Esophagus muscularis mucosa (tissue), 4 donors: Measurements from ENCODE around the gene LHPP. TPM values are rescaled to one million over a fixed set of nuclear protein-coding genes. Genes with fewer than 3 reads are reported as not detected.

Source experiments
- DNase-seq: peaks from one replicate; pipeline ENCODE4 v3.0.0-alpha.2; 2017; ENCODE audit errors: extremely low spot score
- H3K27ac ChIP-seq, 4 donors: fragments of 200-600 bp; sonication (generic); replicated peaks in 1 of 4; 1 replicate in 3 of 4; 2 replicates in 1 of 4; pipeline ENCODE4 v1.5.1; 2016 to 2019; ENCODE audit warnings: mild to moderate bottlenecking in 1 of 4
- H3K27me3 ChIP-seq, 4 donors: fragments of 200-600 bp; sonication (generic); one replicate each; pipeline versions ENCODE4 v1.5.1 to v1.6.0; 2016 to 2019
- H3K36me3 ChIP-seq, 4 donors: fragments of 200-600 bp; sonication (generic); one replicate each; pipeline ENCODE4 v1.5.1; 2016 to 2019
- H3K4me1 ChIP-seq, 4 donors: fragments of 200-600 bp; sonication (generic); one replicate each; pipeline ENCODE4 v1.5.1; 2016 to 2019
- H3K4me3 ChIP-seq, 4 donors: fragments of 200-600 bp; sonication (generic); 1 replicate in 2 of 4; 2 replicates in 2 of 4; pipeline ENCODE4 v1.5.1; 2016 to 2019; ENCODE audit warnings: mild to moderate bottlenecking in 4 of 4, moderate library complexity in 1 of 4
- H3K9me3 ChIP-seq, 4 donors: fragments of 200-600 bp; sonication (generic); 1 replicate in 3 of 4; 2 replicates in 1 of 4; pipeline ENCODE4 v1.5.1; 2016 to 2019
- EP300 ChIP-seq: sonication (generic); formaldehyde crosslinking; IDR thresholded peaks from one replicate; pipeline ENCODE4 v1.6.1; 2017; ENCODE audit warnings: antibody characterized with exemption
- POLR2A ChIP-seq: fragments of 450-650 bp; IDR thresholded peaks from one replicate; pipeline ENCODE4 v1.6.1; 2017; ENCODE audit warnings: antibody characterized with exemption, moderate library complexity, mild to moderate bottlenecking, low read depth
- POLR2AphosphoS5 ChIP-seq, 2 donors: sonication (generic); formaldehyde crosslinking; IDR thresholded peaks; one replicate each; pipeline ENCODE4 v1.6.1; 2017; ENCODE audit warnings: antibody characterized with exemption in 2 of 2
- WGBS: methylation state at CpG from one replicate; pipeline ENCODE4 v1.1.5; 2018; 5-methylcytosine and 5-hydroxymethylcytosine counted together
- intact Hi-C: fragments of 100-400 bp; cut with DNase I; formaldehyde crosslinking; loops from one replicate; pipeline ENCODE4 v1.15.1; 2023
- total RNA-seq, 4 donors: library from RNA; depleted of rRNA; stranded (reverse); fragments of >200 nt; gene quantifications; one replicate each; pipeline versions ENCODE4 v1.1.0 to v1.2.1, GENCODE V29; 2016
- TF ChIP-seq, protein P1 (sequence below), 3 experiments: fragments of 200-600 bp in 2 of 3; fragments of 450-650 bp in 1 of 3; sonication (generic) in 2 of 3; IDR thresholded peaks; one replicate each; pipeline ENCODE4 v1.5.1; 2017 to 2019; ENCODE audit warnings: antibody characterized with exemption in 3 of 3, mild to moderate bottlenecking in 2 of 3, moderate library complexity in 1 of 3

Gene LHPP
- total RNA-seq, 4 donors from 2014 or later: 10.8 to 20.9 (median 15.7) TPM

DNA sequence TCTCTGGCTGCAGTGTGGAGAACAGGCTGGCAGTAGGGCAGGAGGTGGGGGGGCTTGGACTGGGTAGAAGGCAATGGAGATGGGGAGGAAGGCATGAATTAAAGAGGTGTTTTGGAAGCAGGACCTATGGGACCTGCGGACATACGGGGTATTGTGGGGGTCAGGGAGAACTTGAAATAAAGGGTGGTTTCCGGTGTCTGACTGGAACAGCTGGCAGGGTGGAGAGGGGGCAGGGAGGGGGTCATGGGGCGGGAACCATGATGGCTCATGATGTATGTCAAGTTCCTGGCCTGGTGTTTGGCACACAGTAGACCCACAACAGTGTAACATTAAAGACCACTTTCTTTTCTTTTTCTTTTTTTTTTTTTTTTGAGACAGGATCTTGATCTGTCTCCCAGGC is 5.5 kb downstream of the LHPP start:
- no peak for TF ChIP-seq POLR2A
- Histone ChIP-seq H3K27ac (no peak overlapping the region), H3K36me3 (no peaks in the 10 kb centered on the region), H3K4me1 (peaks cover 3 to 24% (median 21%) of the 10 kb centered on the region in 4 donors), H3K9me3 (no peaks in the 10 kb centered on the region), H3K27me3 (no peaks in the 10 kb centered on the region), H3K4me3 (no peak overlapping the region)
- intact Hi-C loops: no loop called here
- DNase-seq: no peak
- 80% methylated on average over 4 of the region's 4 CpGs for WGBS

DNA sequence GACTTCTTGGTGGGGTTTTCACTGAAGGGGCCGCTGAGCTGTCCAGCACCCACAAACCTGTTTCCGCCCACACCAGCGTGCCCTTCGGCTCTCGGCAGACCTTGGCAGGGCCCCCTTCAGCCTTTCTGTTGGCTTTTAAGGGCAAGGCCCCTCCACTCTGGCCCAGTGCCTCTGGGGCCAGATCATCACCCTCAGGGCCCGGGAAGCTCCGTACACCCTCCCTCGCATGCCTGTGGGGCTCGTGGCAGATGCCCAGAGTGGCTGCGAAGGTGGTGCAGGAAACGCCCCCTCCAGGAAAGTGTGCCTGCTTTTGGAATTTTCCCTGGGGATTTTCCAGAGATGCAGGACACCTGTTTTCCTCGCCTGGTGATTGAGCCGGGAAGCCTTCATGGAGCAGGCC is 7.0 kb downstream of the LHPP start:
- Histone ChIP-seq H3K36me3 (no peaks in the 10 kb centered on the region), H3K9me3 (no peaks in the 10 kb centered on the region), H3K4me3 (no peak overlapping the region), H3K4me1 (peaks cover 3 to 16% (median 16%) of the 10 kb centered on the region in 4 donors), H3K27me3 (no peaks in the 10 kb centered on the region), H3K27ac (no peak overlapping the region)
- DNase-seq: no peak
- TF ChIP-seq, protein P1, sequence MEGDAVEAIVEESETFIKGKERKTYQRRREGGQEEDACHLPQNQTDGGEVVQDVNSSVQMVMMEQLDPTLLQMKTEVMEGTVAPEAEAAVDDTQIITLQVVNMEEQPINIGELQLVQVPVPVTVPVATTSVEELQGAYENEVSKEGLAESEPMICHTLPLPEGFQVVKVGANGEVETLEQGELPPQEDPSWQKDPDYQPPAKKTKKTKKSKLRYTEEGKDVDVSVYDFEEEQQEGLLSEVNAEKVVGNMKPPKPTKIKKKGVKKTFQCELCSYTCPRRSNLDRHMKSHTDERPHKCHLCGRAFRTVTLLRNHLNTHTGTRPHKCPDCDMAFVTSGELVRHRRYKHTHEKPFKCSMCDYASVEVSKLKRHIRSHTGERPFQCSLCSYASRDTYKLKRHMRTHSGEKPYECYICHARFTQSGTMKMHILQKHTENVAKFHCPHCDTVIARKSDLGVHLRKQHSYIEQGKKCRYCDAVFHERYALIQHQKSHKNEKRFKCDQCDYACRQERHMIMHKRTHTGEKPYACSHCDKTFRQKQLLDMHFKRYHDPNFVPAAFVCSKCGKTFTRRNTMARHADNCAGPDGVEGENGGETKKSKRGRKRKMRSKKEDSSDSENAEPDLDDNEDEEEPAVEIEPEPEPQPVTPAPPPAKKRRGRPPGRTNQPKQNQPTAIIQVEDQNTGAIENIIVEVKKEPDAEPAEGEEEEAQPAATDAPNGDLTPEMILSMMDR (IDR thresholded peaks at IDR 0.05): no peak
- TF ChIP-seq POLR2A (no peak), EP300 (no peak), POLR2AphosphoS5 (IDR thresholded peaks at IDR 0.05) (no peak)
- intact Hi-C loops: no loop called here
- 82% methylated on average over 11 of the region's 13 CpGs for WGBS

DNA sequence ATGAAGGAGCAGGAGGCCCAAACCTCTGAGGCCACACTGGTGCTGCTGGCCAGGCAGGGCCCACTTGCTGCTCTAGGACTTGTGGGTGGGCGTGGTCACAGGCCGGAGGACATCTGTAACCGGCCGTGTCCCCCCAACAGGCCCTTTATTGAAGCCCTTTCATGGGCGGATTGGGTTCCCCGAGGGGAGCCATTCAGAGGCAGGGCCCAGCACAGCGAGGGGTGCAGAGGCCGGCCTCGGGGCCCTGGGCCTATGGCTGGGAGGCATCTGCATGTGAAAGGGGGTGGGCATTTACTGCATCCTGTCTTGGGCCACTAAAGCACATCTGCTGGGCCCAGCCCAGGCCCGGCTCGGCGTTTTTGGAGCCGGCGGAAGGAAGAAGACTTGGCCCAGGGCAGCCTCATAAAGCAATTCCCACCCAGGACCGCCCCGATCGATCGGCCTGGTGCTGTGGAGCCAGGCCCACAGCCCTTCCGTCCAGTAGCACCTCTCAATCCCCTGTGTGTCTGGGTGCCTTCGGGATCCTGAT is 8.4 kb downstream of the LHPP start:
- Histone ChIP-seq H3K9me3 (no peaks in the 10 kb centered on the region), H3K4me1 (peaks cover 3 to 16% (median 16%) of the 10 kb centered on the region in 4 donors), H3K27ac (no peak overlapping the region), H3K27me3 (no peaks in the 10 kb centered on the region), H3K4me3 (no peak overlapping the region), H3K36me3 (peaks cover 0 to 2% (median 0%) of the 10 kb centered on the region in 4 donors)
- intact Hi-C loops: no loop called here
- WGBS: 94% methylated on average over 3 of the region's 20 CpGs
- TF ChIP-seq POLR2A (no peak), EP300 (no peak), POLR2AphosphoS5 (IDR thresholded peaks at IDR 0.05) (no peak)
- TF ChIP-seq, protein P1 (IDR thresholded peaks at IDR 0.05): no peak
- no peak for DNase-seq

DNA sequence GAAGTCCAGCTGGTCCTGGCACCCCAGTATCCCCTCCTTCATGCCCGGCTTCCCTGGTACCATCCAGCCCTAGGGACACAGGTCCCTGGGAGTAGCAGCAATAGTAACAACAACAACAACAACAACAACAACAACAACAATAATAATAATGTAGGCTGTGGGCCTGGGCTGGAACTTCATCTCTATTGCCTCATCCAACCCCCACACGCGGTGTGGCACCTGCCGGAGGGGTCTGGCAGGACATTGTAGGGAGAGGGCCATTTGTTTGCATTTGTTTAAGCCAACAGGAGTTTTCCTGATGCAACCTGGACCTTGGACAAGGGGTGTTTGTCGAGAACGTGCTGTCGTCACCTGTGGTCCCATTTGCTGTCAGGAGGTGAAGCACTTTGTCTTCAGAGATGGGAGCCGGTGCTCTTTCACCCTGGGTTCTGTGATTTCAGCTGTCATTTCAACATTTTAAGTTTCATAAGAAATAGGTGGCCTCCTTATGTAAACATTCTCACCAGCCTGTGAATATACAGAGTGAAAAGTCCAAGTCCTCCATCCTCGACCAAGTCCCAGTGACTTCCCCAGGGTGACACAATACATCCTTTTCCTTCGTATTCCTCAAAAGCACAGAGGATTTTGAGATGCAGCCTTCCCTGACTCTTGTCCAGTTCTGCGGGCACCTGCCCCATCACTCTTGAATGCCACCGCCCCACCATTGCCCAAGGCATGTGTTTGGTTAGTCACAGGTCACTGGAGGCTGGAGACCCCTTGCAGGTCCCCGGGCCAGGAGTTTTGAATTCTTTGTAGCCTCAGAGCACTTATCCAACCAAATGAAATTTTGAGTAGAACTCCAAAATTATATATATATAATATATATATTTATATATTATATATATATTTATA is 9.2 kb downstream of the LHPP start:
- Histone ChIP-seq H3K4me3 (no peak overlapping the region), H3K27ac (no peak overlapping the region), H3K27me3 (no peaks in the 10 kb centered on the region), H3K36me3 (peaks cover 0 to 2% (median 0%) of the 10 kb centered on the region in 4 donors), H3K9me3 (no peaks in the 10 kb centered on the region), H3K4me1 (peaks cover under 1 to 16% (median 12%) of the 10 kb centered on the region in 4 donors)
- intact Hi-C loops: no loop called here
- no peak for DNase-seq
- WGBS: 98% methylated on average over 13 of the region's 13 CpGs
- TF ChIP-seq EP300 (no peak), POLR2AphosphoS5 (IDR thresholded peaks at IDR 0.05) (no peak), POLR2A (no peak)
- TF ChIP-seq, protein P1 (IDR thresholded peaks at IDR 0.05): no peak

DNA sequence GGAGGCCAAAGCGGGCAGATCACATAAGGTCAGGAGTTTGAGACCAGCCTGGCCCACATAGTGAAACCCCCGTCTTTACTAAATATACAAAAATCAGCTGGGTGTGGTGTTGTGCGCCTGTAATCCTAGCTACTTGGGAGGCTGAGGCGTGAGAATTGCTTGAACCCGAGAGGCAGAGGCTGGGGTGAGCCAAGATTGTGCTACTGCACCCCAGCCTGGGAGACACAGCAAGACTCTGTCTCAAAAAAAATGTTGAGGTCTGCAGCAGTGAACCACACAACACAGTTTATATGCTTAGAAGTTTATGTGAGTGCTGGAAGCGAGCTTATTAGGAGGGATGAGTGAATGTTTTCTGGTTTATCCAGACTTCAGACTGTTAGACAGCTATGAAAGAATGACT is 10.4 kb downstream of the LHPP start:
- 79% methylated on average over 6 of the region's 6 CpGs for WGBS
- no peaks in the 10 kb centered on the region for H3K9me3 ChIP-seq
- intact Hi-C loops: no loop called here

More for the DNA sequence above, 10.4 kb downstream of the LHPP start:
- Histone ChIP-seq H3K4me3 (no peak overlapping the region), H3K4me1 (peaks cover 0 to 16% (median 10%) of the 10 kb centered on the region in 4 donors), H3K36me3 (peaks cover 0 to 2% (median 0%) of the 10 kb centered on the region in 4 donors), H3K27me3 (no peaks in the 10 kb centered on the region), H3K27ac (no peak overlapping the region)
- no peak for DNase-seq
- no peak for TF ChIP-seq POLR2A
